ENCODE measurements around the gene COX5B.

The COX5B gene

DNA sequence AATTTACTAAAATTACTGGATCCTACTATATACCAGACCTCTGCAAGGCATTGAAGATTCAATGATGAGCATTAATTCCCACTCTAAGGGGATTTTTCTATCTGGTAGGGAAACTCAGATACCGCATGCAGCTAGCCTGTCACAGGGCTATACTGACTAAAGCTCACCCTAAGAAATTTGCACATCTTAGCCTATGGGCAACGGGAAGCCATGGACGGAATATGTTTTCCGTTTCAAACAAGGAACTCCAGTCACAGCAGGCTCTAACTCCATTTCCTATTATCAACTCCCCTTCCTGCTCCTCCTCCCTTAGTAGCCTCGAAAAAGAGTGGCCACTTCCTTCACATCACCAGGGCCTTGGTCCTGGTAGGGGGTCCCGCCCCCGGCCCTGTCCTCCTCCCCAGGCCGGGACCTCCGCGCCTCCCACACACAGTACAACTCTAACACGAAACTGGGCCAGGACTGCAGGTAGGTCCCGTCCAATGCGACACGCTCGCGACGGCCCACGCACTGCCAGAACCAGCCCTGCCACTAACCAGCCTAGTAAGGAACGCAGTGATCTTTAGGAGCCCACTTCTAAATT is 659 bp upstream of the COX5B start:
- no peak for TF ChIP-seq YY1 (IDR thresholded peaks at IDR 0.05; ENCODE audit: insufficient read depth, insufficient read length)
- TF ChIP-seq SUZ12 (IDR thresholded peaks at IDR 0.05; ENCODE audit: extremely low read depth, insufficient read depth, insufficient read length) = no peak
- no peak for TF ChIP-seq ZNF274 (IDR thresholded peaks at IDR 0.05; ENCODE audit: low read depth, low read length)
- no peaks in the 10 kb centered on the region for H3K4me1 ChIP-seq (ENCODE audit: insufficient read depth, insufficient read length)
- no peak for DNase-seq (ENCODE audit: low read depth, low spot score)

DNA sequence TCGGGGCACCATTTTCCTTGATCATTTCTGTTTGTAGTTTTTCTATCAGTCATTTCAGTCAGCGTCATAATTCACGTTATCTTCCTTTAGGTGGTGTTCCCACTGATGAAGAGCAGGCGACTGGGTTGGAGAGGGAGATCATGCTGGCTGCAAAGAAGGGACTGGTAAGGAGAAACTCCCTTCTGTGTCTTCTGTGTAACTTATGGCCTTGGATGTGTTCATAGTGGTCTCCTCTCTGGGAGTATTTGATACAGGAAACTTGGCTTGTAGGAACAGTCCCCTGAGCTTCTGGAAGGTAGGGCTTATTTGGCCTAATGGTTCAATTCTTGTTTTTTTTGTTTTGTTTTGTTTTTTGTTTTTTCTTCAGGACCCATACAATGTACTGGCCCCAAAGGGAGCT is 1.1 kb downstream of the COX5B start:
- TF ChIP-seq SUZ12 (IDR thresholded peaks at IDR 0.05; ENCODE audit: extremely low read depth, insufficient read depth, insufficient read length) = no peak
- TF ChIP-seq YY1 (IDR thresholded peaks at IDR 0.05; ENCODE audit: insufficient read depth, insufficient read length) = no peak
- Histone ChIP-seq H3K36me3 (ENCODE audit: insufficient read depth, insufficient read length, low read length) (peaks cover 32% of the 10 kb centered on the region), H3K9me3 (ENCODE audit: insufficient read depth, low read length) (no peaks in the 10 kb centered on the region), H3K4me3 (ENCODE audit: insufficient read length, low read depth) (peak overlapping the region; percentile 99), H3K27me3 (ENCODE audit: insufficient read depth, insufficient read length) (no peaks in the 10 kb centered on the region), H3K9ac (ENCODE audit: insufficient read length, low read depth) (peak overlapping the region; percentile 53), H3K4me1 (ENCODE audit: insufficient read depth, insufficient read length) (no peaks in the 10 kb centered on the region)
- no peak for DNase-seq (ENCODE audit: low read depth, low spot score)

More for the DNA sequence above, 659 bp upstream of the COX5B start:
- Histone ChIP-seq H3K36me3 (ENCODE audit: insufficient read depth, insufficient read length, low read length) (peaks cover 32% of the 10 kb centered on the region), H3K4me3 (ENCODE audit: insufficient read length, low read depth) (peak overlapping the region; percentile 99), H3K27me3 (ENCODE audit: insufficient read depth, insufficient read length) (no peaks in the 10 kb centered on the region), H3K9ac (ENCODE audit: insufficient read length, low read depth) (peak overlapping the region; percentile 73), H3K9me3 (ENCODE audit: insufficient read depth, low read length) (no peaks in the 10 kb centered on the region)

DNA sequence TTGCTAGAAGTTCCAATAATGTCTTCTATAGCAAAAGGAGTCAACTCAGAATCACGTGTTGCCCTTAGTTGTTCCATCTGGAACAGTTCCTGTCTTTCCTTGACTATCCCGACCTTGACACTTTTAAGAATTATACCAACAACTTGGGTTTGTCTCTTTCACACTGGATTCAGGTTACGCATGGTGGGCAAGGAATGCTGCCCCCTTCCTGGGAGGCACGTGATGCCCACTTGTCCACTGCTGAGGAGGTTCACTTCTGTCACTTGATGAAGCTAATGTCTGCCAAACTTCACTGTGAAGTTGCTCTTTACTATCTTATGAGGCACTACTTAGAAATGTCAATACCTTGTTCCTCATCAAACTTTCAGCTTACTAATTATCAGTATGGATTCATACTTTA is 5.3 kb downstream of the COX5B start:
- Histone ChIP-seq H3K9me3 (ENCODE audit: insufficient read depth, low read length) (peaks cover 15% of the 10 kb centered on the region; the same call in 1 of the 2 replicates), H3K4me1 (ENCODE audit: insufficient read depth, insufficient read length) (no peaks in the 10 kb centered on the region), H3K36me3 (ENCODE audit: insufficient read depth, insufficient read length, low read length) (peaks cover 61% of the 10 kb centered on the region), H3K9ac (ENCODE audit: insufficient read length, low read depth) (no peak overlapping the region), H3K27me3 (ENCODE audit: insufficient read depth, insufficient read length) (no peaks in the 10 kb centered on the region), H3K4me3 (ENCODE audit: insufficient read length, low read depth) (no peak overlapping the region)
- no peak for TF ChIP-seq YY1 (IDR thresholded peaks at IDR 0.05; ENCODE audit: insufficient read depth, insufficient read length)
- no peak for TF ChIP-seq SUZ12 (IDR thresholded peaks at IDR 0.05; ENCODE audit: extremely low read depth, insufficient read depth, insufficient read length)
- TF ChIP-seq ZNF274 (IDR thresholded peaks at IDR 0.05; ENCODE audit: low read depth, low read length) = no peak
- DNase-seq (ENCODE audit: low read depth, low spot score) = no peak

DNA sequence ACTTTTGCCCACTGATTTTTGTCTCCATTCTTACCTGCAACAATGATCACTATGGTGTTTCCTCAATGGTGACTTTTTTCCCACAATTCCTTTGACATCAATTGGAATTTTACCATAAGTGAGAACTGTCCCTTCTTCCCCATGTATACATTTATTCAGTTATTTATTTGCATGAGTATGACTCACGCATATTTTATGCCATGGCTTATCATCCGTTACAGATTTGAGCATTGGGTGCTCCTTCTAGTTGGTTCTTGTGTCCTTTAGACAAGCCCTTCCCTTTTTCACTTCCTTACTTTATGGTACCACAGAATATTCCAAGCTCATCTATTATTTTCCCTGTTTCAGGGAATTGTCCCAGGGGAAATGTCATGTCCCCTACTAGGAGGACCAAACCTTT is 7.6 kb downstream of the COX5B start:
- Histone ChIP-seq H3K9ac (ENCODE audit: insufficient read length, low read depth) (no peak overlapping the region), H3K36me3 (ENCODE audit: insufficient read depth, insufficient read length, low read length) (peaks cover 67% of the 10 kb centered on the region), H3K9me3 (ENCODE audit: insufficient read depth, low read length) (peaks cover 15% of the 10 kb centered on the region; the same call in 1 of the 2 replicates)

DNA sequence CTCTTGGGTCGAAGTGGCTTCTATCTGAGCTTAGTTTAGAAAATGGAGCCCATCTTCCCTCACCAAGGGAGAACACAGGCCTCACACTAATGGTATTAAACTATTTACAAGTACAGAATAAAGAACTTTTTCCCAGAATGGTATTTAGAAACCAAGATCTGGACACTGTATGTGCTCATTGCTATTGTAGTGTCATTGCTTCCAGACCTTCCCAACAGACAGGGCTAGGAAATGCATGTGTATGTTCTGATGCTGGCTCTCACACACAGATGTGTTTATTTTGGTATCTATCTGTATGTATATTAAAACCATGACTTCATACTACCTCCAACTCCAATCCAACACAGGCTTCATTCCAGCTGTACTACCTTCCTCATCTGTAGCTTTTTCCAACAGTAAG is 8.0 kb downstream of the COX5B start:
- no peaks in the 10 kb centered on the region for H3K4me1 ChIP-seq (ENCODE audit: insufficient read depth, insufficient read length)
- no peak overlapping the region for H3K4me3 ChIP-seq (ENCODE audit: insufficient read length, low read depth)
- H3K9me3 ChIP-seq (ENCODE audit: insufficient read depth, low read length) = peaks cover 15% of the 10 kb centered on the region; the same call in 1 of the 2 replicates
- H3K36me3 ChIP-seq (ENCODE audit: insufficient read depth, insufficient read length, low read length) = peaks cover 67% of the 10 kb centered on the region
- no peak overlapping the region for H3K9ac ChIP-seq (ENCODE audit: insufficient read length, low read depth)
- no peak for DNase-seq (ENCODE audit: low read depth, low spot score)
- no peak for TF ChIP-seq YY1 (IDR thresholded peaks at IDR 0.05; ENCODE audit: insufficient read depth, insufficient read length)
- TF ChIP-seq ZNF274 (IDR thresholded peaks at IDR 0.05; ENCODE audit: low read depth, low read length) = no peak
- TF ChIP-seq SUZ12 (IDR thresholded peaks at IDR 0.05; ENCODE audit: extremely low read depth, insufficient read depth, insufficient read length) = no peak
- H3K27me3 ChIP-seq (ENCODE audit: insufficient read depth, insufficient read length) = no peaks in the 10 kb centered on the region

More for the DNA sequence above, 7.6 kb downstream of the COX5B start:
- Histone ChIP-seq H3K4me1 (ENCODE audit: insufficient read depth, insufficient read length) (no peaks in the 10 kb centered on the region), H3K4me3 (ENCODE audit: insufficient read length, low read depth) (no peak overlapping the region), H3K27me3 (ENCODE audit: insufficient read depth, insufficient read length) (no peaks in the 10 kb centered on the region)
- no peak for DNase-seq (ENCODE audit: low read depth, low spot score)
- TF ChIP-seq SUZ12 (IDR thresholded peaks at IDR 0.05; ENCODE audit: extremely low read depth, insufficient read depth, insufficient read length) = no peak
- TF ChIP-seq ZNF274 (IDR thresholded peaks at IDR 0.05; ENCODE audit: low read depth, low read length) = no peak

DNA sequence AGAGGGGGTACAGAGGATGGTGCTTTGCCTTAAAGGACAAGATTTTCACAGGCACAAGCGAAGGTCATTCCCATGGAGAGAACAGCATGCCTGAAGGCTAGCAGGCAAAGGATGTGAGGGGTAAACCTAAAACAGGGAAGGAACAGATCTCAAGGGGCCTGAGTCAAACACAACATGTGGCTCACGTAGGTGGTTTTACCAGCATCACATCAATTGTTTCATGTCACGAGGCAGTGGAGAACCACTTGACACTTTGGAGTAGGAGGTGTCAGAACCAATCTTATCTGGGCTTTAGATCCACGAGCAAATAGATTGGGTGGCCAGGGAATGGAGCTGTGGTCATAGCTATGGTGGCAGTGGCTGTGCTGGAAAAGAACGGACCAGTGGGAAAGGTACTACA is 8.4 kb downstream of the COX5B start:
- no peaks in the 10 kb centered on the region for H3K27me3 ChIP-seq (ENCODE audit: insufficient read depth, insufficient read length)
- H3K36me3 ChIP-seq (ENCODE audit: insufficient read depth, insufficient read length, low read length) = peaks cover 67% of the 10 kb centered on the region
- H3K4me1 ChIP-seq (ENCODE audit: insufficient read depth, insufficient read length) = no peaks in the 10 kb centered on the region
- DNase-seq (ENCODE audit: low read depth, low spot score) = no peak
- peaks cover 15% of the 10 kb centered on the region; the same call in 1 of the 2 replicates for H3K9me3 ChIP-seq (ENCODE audit: insufficient read depth, low read length)
- no peak overlapping the region for H3K9ac ChIP-seq (ENCODE audit: insufficient read length, low read depth)
- TF ChIP-seq SUZ12 (IDR thresholded peaks at IDR 0.05; ENCODE audit: extremely low read depth, insufficient read depth, insufficient read length) (no peak), YY1 (IDR thresholded peaks at IDR 0.05; ENCODE audit: insufficient read depth, insufficient read length) (no peak), ZNF274 (IDR thresholded peaks at IDR 0.05; ENCODE audit: low read depth, low read length) (no peak)
- no peak overlapping the region for H3K4me3 ChIP-seq (ENCODE audit: insufficient read length, low read depth)

DNA sequence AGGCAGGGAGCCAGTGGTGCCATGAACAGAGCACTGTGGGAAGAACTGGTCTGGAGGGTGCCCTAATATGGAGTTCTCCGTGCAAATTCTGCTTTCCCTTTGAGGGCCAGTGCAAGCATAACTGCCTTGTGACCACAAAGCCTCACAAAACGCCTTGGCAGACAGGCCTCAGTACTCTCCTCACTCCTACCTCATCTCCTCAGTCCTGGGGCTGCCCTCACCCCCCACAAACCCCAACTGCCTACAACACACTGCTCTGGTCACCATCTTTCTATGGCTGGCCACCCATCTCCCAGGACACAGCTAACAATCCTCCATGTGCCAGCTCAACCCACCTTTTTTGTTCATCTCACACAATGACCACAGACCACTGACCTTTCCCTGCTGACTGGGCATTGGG is 8.9 kb downstream of the COX5B start:
- no peaks in the 10 kb centered on the region for H3K4me1 ChIP-seq (ENCODE audit: insufficient read depth, insufficient read length)
- peaks cover 15% of the 10 kb centered on the region; the same call in 1 of the 2 replicates for H3K9me3 ChIP-seq (ENCODE audit: insufficient read depth, low read length)
- peaks cover 67% of the 10 kb centered on the region for H3K36me3 ChIP-seq (ENCODE audit: insufficient read depth, insufficient read length, low read length)
- no peak overlapping the region for H3K4me3 ChIP-seq (ENCODE audit: insufficient read length, low read depth)
- no peak for DNase-seq (ENCODE audit: low read depth, low spot score)
- H3K9ac ChIP-seq (ENCODE audit: insufficient read length, low read depth) = no peak overlapping the region
- no peak for TF ChIP-seq ZNF274 (IDR thresholded peaks at IDR 0.05; ENCODE audit: low read depth, low read length)
- no peak for TF ChIP-seq YY1 (IDR thresholded peaks at IDR 0.05; ENCODE audit: insufficient read depth, insufficient read length)
- TF ChIP-seq SUZ12 (IDR thresholded peaks at IDR 0.05; ENCODE audit: extremely low read depth, insufficient read depth, insufficient read length) = no peak
- no peaks in the 10 kb centered on the region for H3K27me3 ChIP-seq (ENCODE audit: insufficient read depth, insufficient read length)

All from NT2/D1 (cell line).